Kidney epithelial cell (primary cell): ENCODE data around the gene ABHD10. TPM values are rescaled to one million over a fixed set of nuclear protein-coding genes. Genes with fewer than 3 reads are reported as not detected.

ENCODE experiments used
- DNase-seq: peaks from one replicate; pipeline ENCODE4 v3.0.0-alpha.2; 2010; ENCODE audit warnings: low read depth
- H3K27me3 ChIP-seq: 2 replicates; pipeline ENCODE4 v1.6.0; 2011; ENCODE audit warnings: low read length; ENCODE audit not compliant: control insufficient read depth, insufficient read depth
- H3K36me3 ChIP-seq: 2 replicates; pipeline ENCODE4 v1.5.1; 2011; ENCODE audit warnings: low read length; ENCODE audit not compliant: control insufficient read depth, insufficient read depth
- H3K4me3 ChIP-seq: 2 replicates; pipeline ENCODE4 v1.5.1; 2011; ENCODE audit warnings: low read depth, mild to moderate bottlenecking, control low read depth, low read length
- CTCF ChIP-seq: IDR thresholded peaks from 2 replicates; pipeline ENCODE4 v1.5.1; 2011; ENCODE audit warnings: mild to moderate bottlenecking, moderate library complexity, low read length, control low read depth, inconsistent platforms; ENCODE audit not compliant: insufficient read depth, poor library complexity, severe bottlenecking
- total RNA-seq: library from RNA; depleted of rRNA; stranded (reverse); fragments of >200 nt; gene quantifications from 2 replicates; pipeline ENCODE4 v1.2.3, GENCODE V29; 2015

The ABHD10 gene
- total RNA-seq, 1 donor from 2014 or later, result 17.6 TPM

GRCh38 chr3:111975131-111975530 lies 3.7 kb upstream of the ABHD10 start:
- peaks cover 3% of the 10 kb centered on the region for H3K36me3 ChIP-seq
- TF ChIP-seq CTCF, result no peak
- DNase-seq, result no peak
- no peaks in the 10 kb centered on the region for H3K27me3 ChIP-seq
- H3K4me3 ChIP-seq, result no peak overlapping the region

GRCh38 chr3:111976254-111976653 lies 2.6 kb upstream of the ABHD10 start:
- Histone ChIP-seq H3K27me3 (no peaks in the 10 kb centered on the region), H3K4me3 (no peak overlapping the region), H3K36me3 (peaks cover 3% of the 10 kb centered on the region)
- no peak for DNase-seq
- TF ChIP-seq CTCF, result no peak

GRCh38 chr3:111979434-111980038 lies 710 bp downstream of the ABHD10 start:
- DNase-seq, result no peak
- H3K36me3 ChIP-seq, result peaks cover 1% of the 10 kb centered on the region
- H3K27me3 ChIP-seq, result no peaks in the 10 kb centered on the region
- peak overlapping the region; percentile 93 for H3K4me3 ChIP-seq
- TF ChIP-seq CTCF, result no peak

- no peak for DNase-seq
- TF ChIP-seq CTCF, result no peak
- Histone ChIP-seq H3K27me3 (no peaks in the 10 kb centered on the region), H3K4me3 (no peak overlapping the region), H3K36me3 (no peaks in the 10 kb centered on the region)
Measured at GRCh38 chr3:111980716-111981456, 2.1 kb downstream of the ABHD10 start.

GRCh38 chr3:111981457-111981763 lies 2.6 kb downstream of the ABHD10 start:
- TF ChIP-seq CTCF, result no peak
- H3K4me3 ChIP-seq, result no peak overlapping the region
- no peak for DNase-seq
- H3K36me3 ChIP-seq, result no peaks in the 10 kb centered on the region
- no peaks in the 10 kb centered on the region for H3K27me3 ChIP-seq
